Measurements from ENCODE around the gene ZNF582. TPM values are rescaled to one million over a fixed set of nuclear protein-coding genes. Genes with fewer than 3 reads are reported as not detected.

Gene ZNF582
- polyA plus RNA-seq, 1 donor (not counting 4 experiments of a cell fraction or from before 2014, with no cell fraction given), result 4.7 TPM

DNA sequence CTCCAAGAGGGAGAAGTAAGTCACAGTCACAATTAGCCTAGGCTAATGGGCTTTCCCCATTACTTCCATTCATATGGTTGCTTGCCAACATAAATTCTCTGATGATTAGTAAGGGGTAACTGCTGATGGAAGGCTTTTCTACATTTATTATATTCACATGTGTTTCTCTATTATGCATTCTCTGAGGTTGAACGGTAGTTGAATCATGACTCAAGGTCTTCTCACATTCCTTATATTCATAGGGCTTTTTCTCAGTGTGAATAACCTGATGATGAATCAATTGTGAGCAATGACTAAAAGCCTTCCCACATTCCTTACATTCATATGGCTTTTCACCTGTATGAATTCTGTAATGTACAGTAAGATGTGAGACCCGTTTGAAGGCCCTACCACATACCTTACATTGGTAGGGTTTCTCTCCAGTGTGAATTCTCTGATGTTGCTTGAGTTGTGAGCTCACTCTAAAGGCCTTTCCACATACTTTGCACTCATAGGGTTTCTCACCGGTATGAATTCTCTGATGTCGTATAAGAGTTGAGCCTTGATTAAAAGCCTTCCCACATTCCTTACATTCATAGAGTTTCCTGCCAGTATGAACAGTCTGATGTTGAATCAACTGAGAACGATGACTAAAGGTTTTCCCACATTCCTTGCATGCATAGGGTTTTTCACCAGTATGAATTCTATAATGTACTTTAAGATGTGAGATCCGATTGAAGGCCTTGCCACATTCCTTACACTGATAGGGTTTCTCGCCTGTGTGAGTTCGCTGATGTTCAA lies 9.3 kb downstream of the ZNF582 start:
- FAIRE-seq (peak; percentile 57), DNase-seq (ENCODE audit: low read depth, low spot score) (peak; percentile 71)
- TF ChIP-seq, protein P1, sequence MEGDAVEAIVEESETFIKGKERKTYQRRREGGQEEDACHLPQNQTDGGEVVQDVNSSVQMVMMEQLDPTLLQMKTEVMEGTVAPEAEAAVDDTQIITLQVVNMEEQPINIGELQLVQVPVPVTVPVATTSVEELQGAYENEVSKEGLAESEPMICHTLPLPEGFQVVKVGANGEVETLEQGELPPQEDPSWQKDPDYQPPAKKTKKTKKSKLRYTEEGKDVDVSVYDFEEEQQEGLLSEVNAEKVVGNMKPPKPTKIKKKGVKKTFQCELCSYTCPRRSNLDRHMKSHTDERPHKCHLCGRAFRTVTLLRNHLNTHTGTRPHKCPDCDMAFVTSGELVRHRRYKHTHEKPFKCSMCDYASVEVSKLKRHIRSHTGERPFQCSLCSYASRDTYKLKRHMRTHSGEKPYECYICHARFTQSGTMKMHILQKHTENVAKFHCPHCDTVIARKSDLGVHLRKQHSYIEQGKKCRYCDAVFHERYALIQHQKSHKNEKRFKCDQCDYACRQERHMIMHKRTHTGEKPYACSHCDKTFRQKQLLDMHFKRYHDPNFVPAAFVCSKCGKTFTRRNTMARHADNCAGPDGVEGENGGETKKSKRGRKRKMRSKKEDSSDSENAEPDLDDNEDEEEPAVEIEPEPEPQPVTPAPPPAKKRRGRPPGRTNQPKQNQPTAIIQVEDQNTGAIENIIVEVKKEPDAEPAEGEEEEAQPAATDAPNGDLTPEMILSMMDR (optimal IDR thresholded peaks at IDR 0.05 in 1 of 3, IDR thresholded peaks at IDR 0.05 in 1 of 3, conservative IDR thresholded peaks at IDR 0.05 in 1 of 3; ENCODE audit: extremely low read depth in 1 of 3, insufficient read depth in 2 of 3, low read length in 3 of 3), result no peak
- no peak for TF ChIP-seq EZH2 (IDR thresholded peaks at IDR 0.05; ENCODE audit: low read length)
- no peak overlapping the region for H2AFZ ChIP-seq (ENCODE audit: control insufficient read depth, low read length)
- dilution Hi-C loops (cut with MboI; ENCODE audit: extremely low pct_ligation_motif_present, low sequenced_read_pairs), result no loop called here
- H4K20me1 ChIP-seq (ENCODE audit: control insufficient read depth, extremely low read depth, insufficient read depth, low read length), result no peaks in the 10 kb centered on the region
- H3K27me3 ChIP-seq (ENCODE audit: control insufficient read depth, extremely low read depth, insufficient read depth, low read length), result no peaks in the 10 kb centered on the region
- no peak overlapping the region for H3K4me2 ChIP-seq (ENCODE audit: control insufficient read depth, extremely low read depth, insufficient read depth, low read depth, low read length)
- peaks cover 4% of the 10 kb centered on the region for H3K4me1 ChIP-seq (ENCODE audit: control insufficient read depth, extremely low read depth, insufficient read depth, low read length)
- no peaks in the 10 kb centered on the region for H3K79me2 ChIP-seq (ENCODE audit: control insufficient read depth, insufficient read depth, low read length)
- no peaks in the 10 kb centered on the region for H3K9me1 ChIP-seq (ENCODE audit: control insufficient read depth, extremely low read depth, insufficient read depth, low read length)
- peaks cover 23% of the 10 kb centered on the region for H3K9me3 ChIP-seq (ENCODE audit: control insufficient read depth, low read depth, low read length)
- H3K27ac ChIP-seq (ENCODE audit: control insufficient read depth, insufficient read depth, low read length), result peak overlapping the region; percentile 22
- no peak overlapping the region for H3K4me3 ChIP-seq (ENCODE audit: control insufficient read depth in 2 of 3, extremely low read depth in 1 of 3, insufficient read depth in 2 of 3, low read depth in 1 of 3, low read length in 3 of 3)
- H3K9ac ChIP-seq (ENCODE audit: control insufficient read depth, extremely low read depth, insufficient read depth, low read length), result no peak overlapping the region
- H3K36me3 ChIP-seq (ENCODE audit: control insufficient read depth in 2 of 2, extremely low read depth in 1 of 2, insufficient read depth in 2 of 2, low read length in 2 of 2), result peaks cover 0 to 5% of the 10 kb centered on the region in 2 experiments

DNA sequence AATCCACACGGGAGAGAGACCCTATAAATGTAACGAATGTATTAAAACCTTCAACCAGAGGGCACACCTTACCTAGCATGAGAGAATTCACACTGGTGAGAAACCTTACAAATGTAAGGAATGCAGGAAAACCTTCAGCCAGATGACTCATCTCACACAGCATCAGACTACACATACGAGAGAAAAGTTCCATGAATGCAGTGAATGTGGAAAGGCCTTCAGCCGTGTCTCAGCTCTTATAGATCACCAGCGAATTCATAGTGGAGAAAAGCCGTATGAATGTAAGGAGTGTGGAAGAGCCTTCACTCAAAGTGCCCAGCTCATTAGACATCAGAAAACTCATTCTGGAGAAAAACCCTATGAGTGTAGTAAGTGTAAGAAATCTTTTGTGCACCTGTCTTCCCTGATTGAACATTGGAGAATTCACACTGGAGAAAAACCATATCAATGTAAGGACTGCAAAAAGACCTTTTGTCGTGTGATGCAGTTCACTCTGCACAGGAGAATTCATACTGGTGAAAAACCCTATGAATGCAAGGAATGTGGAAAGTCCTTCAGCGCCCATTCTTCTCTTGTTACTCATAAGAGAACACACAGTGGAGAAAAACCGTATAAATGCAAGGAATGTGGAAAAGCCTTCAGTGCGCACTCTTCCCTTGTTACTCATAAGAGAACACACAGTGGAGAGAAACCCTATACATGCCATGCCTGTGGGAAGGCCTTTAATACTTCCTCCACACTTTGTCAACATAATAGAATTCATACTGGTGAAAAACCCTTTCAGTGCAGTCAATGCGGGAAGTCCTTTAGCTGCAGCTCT lies 16.0 kb downstream of the ZNF582 start:
- Histone ChIP-seq H4K20me1 (ENCODE audit: control insufficient read depth, extremely low read depth, insufficient read depth, low read length) (no peaks in the 10 kb centered on the region), H3K9me3 (ENCODE audit: control insufficient read depth, low read depth, low read length) (peaks cover 46% of the 10 kb centered on the region), H3K27me3 (ENCODE audit: control insufficient read depth, extremely low read depth, insufficient read depth, low read length) (no peaks in the 10 kb centered on the region), H3K4me1 (ENCODE audit: control insufficient read depth, extremely low read depth, insufficient read depth, low read length) (no peaks in the 10 kb centered on the region), H2AFZ (ENCODE audit: control insufficient read depth, low read length) (no peak overlapping the region), H3K27ac (ENCODE audit: control insufficient read depth, insufficient read depth, low read length) (no peak overlapping the region), H3K36me3 (ENCODE audit: control insufficient read depth in 2 of 2, extremely low read depth in 1 of 2, insufficient read depth in 2 of 2, low read length in 2 of 2) (peaks cover 28 to 30% of the 10 kb centered on the region in 2 experiments), H3K9me1 (ENCODE audit: control insufficient read depth, extremely low read depth, insufficient read depth, low read length) (no peaks in the 10 kb centered on the region), H3K4me2 (ENCODE audit: control insufficient read depth, extremely low read depth, insufficient read depth, low read depth, low read length) (no peak overlapping the region), H3K79me2 (ENCODE audit: control insufficient read depth, insufficient read depth, low read length) (no peaks in the 10 kb centered on the region), H3K9ac (ENCODE audit: control insufficient read depth, extremely low read depth, insufficient read depth, low read length) (no peak overlapping the region), H3K4me3 (ENCODE audit: control insufficient read depth in 2 of 3, extremely low read depth in 1 of 3, insufficient read depth in 2 of 3, low read depth in 1 of 3, low read length in 3 of 3) (no peak overlapping the region)
- FAIRE-seq (no peak), DNase-seq (ENCODE audit: low read depth, low spot score) (no peak)
- dilution Hi-C loops (cut with MboI; ENCODE audit: extremely low pct_ligation_motif_present, low sequenced_read_pairs), result no loop called here
- no peak for TF ChIP-seq EZH2 (IDR thresholded peaks at IDR 0.05; ENCODE audit: low read length)
- TF ChIP-seq, protein P1 (optimal IDR thresholded peaks at IDR 0.05 in 1 of 3, IDR thresholded peaks at IDR 0.05 in 1 of 3, conservative IDR thresholded peaks at IDR 0.05 in 1 of 3; ENCODE audit: extremely low read depth in 1 of 3, insufficient read depth in 2 of 3, low read length in 3 of 3), result no peak

All from keratinocyte (primary cell).